GM12878 (cell line): ENCODE results near the gene TEX51. TPM values are rescaled to one million over a fixed set of nuclear protein-coding genes. Genes with fewer than 3 reads are reported as not detected.

Experiments used
- CUX1 ChIP-seq: IDR thresholded peaks from 2 replicates; pipeline ENCODE4 v1.6.1; 2012; ENCODE audit warnings: improper control_type of control experiment, low read depth, low read length; ENCODE audit not compliant: insufficient replicate concordance
- E2F8 ChIP-seq: fragments of 450-650 bp; IDR thresholded peaks from 2 replicates; pipeline ENCODE4 v1.6.1; 2018; ENCODE audit warnings: mild to moderate bottlenecking, low read depth, moderate library complexity; ENCODE audit not compliant: partially characterized antibody
- NR2F1 ChIP-seq: fragments of 450-650 bp; conservative IDR thresholded peaks from 2 replicates; pipeline ENCODE4 v1.6.1; 2017; ENCODE audit warnings: mild to moderate bottlenecking
- polyA plus RNA-seq, 11 experiments: library from polyadenylated mRNA; depleted of rRNA in 4 of 11; unstranded in 6 of 11; stranded (reverse) in 5 of 11; fragments of >200 nt; fragmentation: Nextera tagmentation in 4 of 11; fragmentation: Illumina TruSeq in 1 of 11; extraction: Ambion mirVana in 4 of 11; extraction: Trizol in 1 of 11; gene quantifications; 1 replicate in 1 of 11; 2 replicates in 10 of 11; pipeline versions ENCODE4 v1.2.1 to v1.2.3, GENCODE V29; 2011 to 2016; ENCODE audit warnings: inconsistent platforms in 2 of 11, missing spikeins in 2 of 11, low read depth in 1 of 11
- total RNA-seq, 4 experiments: library from RNA; depleted of rRNA in 3 of 4; stranded (reverse); fragments of >200 nt in 3 of 4; fragmentation: Illumina TruSeq in 1 of 4; extraction: Trizol in 1 of 4; gene quantifications; 2 replicates each; pipeline versions ENCODE4 v1.2.1 to v1.2.3, GENCODE V29; 2013 to 2021

TEX51 gene
- total and polyA plus RNA-seq, 10 of the 15 experiments (the other 5 are each of a cell fraction or from before 2014, with no cell fraction given), result not detected

- no peak for TF ChIP-seq CUX1
- no peak for TF ChIP-seq E2F8
- TF ChIP-seq NR2F1, result no peak
Measured at GRCh38 chr2:126940331-126940730, 41.6 kb downstream of the TEX51 start (continued).
